HCT116 (cell line): Measurements from ENCODE around the gene TOX3. TPM values are rescaled to one million over a fixed set of nuclear protein-coding genes. Genes with fewer than 3 reads are reported as not detected.

ENCODE experiments used
- ATAC-seq: fragments of 200-7000 bp; cut with Tn5 transposase; 2 replicates; pipeline ENCODE4 v1.9.1; 2020; ENCODE audit warnings: mild to moderate bottlenecking, moderate library complexity
- BruUV-seq: library from RNA; stranded (reverse); fragments of 400-500 nt; replicated peaks from 2 replicates; lab custom pipeline; 2021; lab: Mats Ljungman, UMichigan
- CTCF ChIA-PET: fragments of 300-600 bp; sonication (Branson Sonifier 250); formaldehyde crosslinking; loops from one replicate; lab custom pipeline; 2021; ENCODE audit warnings: antibody characterized with exemption; lab: Charles Lee
- POLR2A ChIA-PET: fragments of 300-600, 350-600 bp; sonication (Branson Sonifier 250); formaldehyde crosslinking; loops from one replicate; lab custom pipeline; 2021; ENCODE audit warnings: antibody characterized with exemption; lab: Charles Lee
- RAD21 ChIA-PET, 2 experiments: fragments of 300-600 bp; sonication (Branson Sonifier 250); formaldehyde crosslinking; loops; one replicate each; lab custom pipeline; 2023; ENCODE audit warnings: low total read pairs in 2 of 2; ENCODE audit not compliant: uncharacterized antibody in 2 of 2, unreplicated experiment in 2 of 2, low non-redundant PET in 1 of 2; lab: Charles Lee
- DNase-seq: peaks from one replicate; pipeline ENCODE4 v3.0.0-alpha.2; 2010; ENCODE audit warnings: low read depth, low spot score
- H2AFZ ChIP-seq: fragments of 200-600 bp; shearing (Covaris generic), sonication (generic); 2 replicates; pipeline ENCODE4 v1.6.1; 2017; ENCODE audit warnings: low read depth, mixed run types, mixed read lengths, antibody characterized with exemption, low read length; ENCODE audit not compliant: poor library complexity, severe bottlenecking
- H3K27ac ChIP-seq: 2 replicates; pipeline ENCODE4 v1.5.1; 2012; ENCODE audit warnings: low read depth, low read length
- H3K27me3 ChIP-seq: fragments of 200-600 bp; sonication (generic); 2 replicates; pipeline ENCODE4 v1.6.1; 2016; ENCODE audit warnings: mixed run types, low read length, mixed read lengths; ENCODE audit not compliant: insufficient read depth
- H3K36me3 ChIP-seq, 2 experiments: fragments of 200-500 bp in 1 of 2; fragments of 200-600 bp in 1 of 2; sonication (Bioruptor generic) in 1 of 2; sonication (generic) in 1 of 2; 2 replicates each; pipeline versions ENCODE4 v1.5.1 to v1.6.1; 2014 to 2016; ENCODE audit warnings: low read length in 2 of 2, inconsistent platforms in 1 of 2, mixed read lengths in 1 of 2, mixed run types in 1 of 2; ENCODE audit not compliant: insufficient read depth in 2 of 2, control insufficient read depth in 1 of 2
- H3K4me1 ChIP-seq, 2 experiments: fragments of 200-600 bp in 1 of 2; sonication (generic) in 1 of 2; 2 replicates each; pipeline versions ENCODE4 v1.5.1 to v1.6.1; 2012 to 2017; ENCODE audit warnings: low read length in 2 of 2, inconsistent platforms in 1 of 2, mild to moderate bottlenecking in 1 of 2, mixed read lengths in 1 of 2, mixed run types in 1 of 2, moderate library complexity in 1 of 2; ENCODE audit not compliant: insufficient read depth in 2 of 2, control insufficient read depth in 1 of 2
- H3K4me2 ChIP-seq: fragments of 200-600 bp; sonication (generic); 2 replicates; pipeline ENCODE4 v1.6.1; 2017; ENCODE audit warnings: mixed run types, low read length, mixed read lengths
- H3K4me3 ChIP-seq, 2 experiments: fragments of 200-600 bp in 1 of 2; sonication (generic) in 1 of 2; replicated peaks in 1 of 2; 2 replicates each; pipeline ENCODE4 v1.5.1; 2011 to 2016; ENCODE audit warnings: low read length in 2 of 2, control low read depth in 1 of 2, low read depth in 1 of 2, mild to moderate bottlenecking in 1 of 2, mixed read lengths in 1 of 2, mixed run types in 1 of 2
- H3K79me2 ChIP-seq: fragments of 200-600 bp; sonication (generic); 2 replicates; pipeline ENCODE4 v1.6.1; 2017; ENCODE audit warnings: mild to moderate bottlenecking, mixed run types, low read length, moderate library complexity, mixed read lengths; ENCODE audit not compliant: insufficient read depth
- H3K9ac ChIP-seq: fragments of 200-600 bp; sonication (generic); 2 replicates; pipeline ENCODE4 v1.6.1; 2016; ENCODE audit warnings: low read length, mixed read lengths
- H3K9me2 ChIP-seq: fragments of 200-600 bp; sonication (generic), shearing (Covaris generic); 2 replicates; pipeline ENCODE4 v1.6.1; 2017; ENCODE audit warnings: mixed run types, mild to moderate bottlenecking, moderate library complexity; ENCODE audit not compliant: insufficient read depth
- H3K9me3 ChIP-seq, 2 experiments: fragments of 200-500 bp in 1 of 2; fragments of 200-600 bp in 1 of 2; sonication (Bioruptor generic) in 1 of 2; sonication (generic) in 1 of 2; 2 replicates each; pipeline ENCODE4 v1.6.1; 2014 to 2017; ENCODE audit warnings: low read length in 2 of 2, mixed read lengths in 2 of 2, inconsistent platforms in 1 of 2, low read depth in 1 of 2, mild to moderate bottlenecking in 1 of 2, mixed run types in 1 of 2, moderate library complexity in 1 of 2; ENCODE audit not compliant: control insufficient read depth in 1 of 2, insufficient read depth in 1 of 2
- H4K20me1 ChIP-seq: fragments of 200-600 bp; sonication (generic), shearing (Covaris generic); 2 replicates; pipeline ENCODE4 v1.6.1; 2017; ENCODE audit warnings: mixed run types, mild to moderate bottlenecking, moderate library complexity; ENCODE audit not compliant: insufficient read depth
- ATF3 ChIP-seq: IDR thresholded peaks from 2 replicates; pipeline ENCODE4 v1.6.1; 2012
- ELF1 ChIP-seq: IDR thresholded peaks from 2 replicates; pipeline ENCODE4 v1.6.1; 2012; ENCODE audit warnings: low read depth, borderline replicate concordance
- JUND ChIP-seq: IDR thresholded peaks from 2 replicates; pipeline ENCODE4 v1.6.1; 2012
- MAX ChIP-seq: IDR thresholded peaks from 2 replicates; pipeline ENCODE4 v1.6.1; 2012
- REST ChIP-seq: IDR thresholded peaks from 2 replicates; pipeline ENCODE4 v1.6.1; 2012; ENCODE audit warnings: low read depth
- SRF ChIP-seq: IDR thresholded peaks from 2 replicates; pipeline ENCODE4 v1.6.1; 2012; ENCODE audit warnings: low read depth
- TCF7L2 ChIP-seq: IDR thresholded peaks from 2 replicates; pipeline ENCODE4 v1.7.0; 2011; ENCODE audit warnings: borderline replicate concordance, inconsistent platforms; ENCODE audit not compliant: insufficient read depth, insufficient read length; ENCODE audit errors: extremely low read depth
- YY1 ChIP-seq: IDR thresholded peaks from 2 replicates; pipeline ENCODE4 v1.6.1; 2011; ENCODE audit warnings: low read length, low read depth, moderate library complexity, mild to moderate bottlenecking; ENCODE audit not compliant: insufficient replicate concordance; ENCODE audit errors: extremely low read depth
- intact Hi-C: fragments of 100-400 bp; cut with micrococcal nuclease; formaldehyde crosslinking; loops from 2 replicates; pipeline ENCODE4 v1.10.0; 2022
- total RNA-seq: library from RNA; stranded (reverse); gene quantifications from one replicate; pipeline ENCODE4 v1.2.1, GENCODE V29; 2021; ENCODE audit not compliant: unreplicated experiment

Gene TOX3
- total RNA-seq, 1 experiment from 2014 or later: not detected

GRCh38 chr16:52422307-52422706 is 124.6 kb downstream of the TOX3 start:
- H3K9me2 ChIP-seq: no peaks in the 10 kb centered on the region
- H3K4me2 ChIP-seq: no peak overlapping the region
- H4K20me1 ChIP-seq: no peaks in the 10 kb centered on the region
- no peak overlapping the region for H3K27ac ChIP-seq
- H2AFZ ChIP-seq: no peak overlapping the region
- ChIA-PET POLR2A (no interaction called here), RAD21 (no interaction called here), CTCF (no interaction called here)
- no peaks in the 10 kb centered on the region for H3K4me1 ChIP-seq
- no peak overlapping the region for H3K9ac ChIP-seq
- BruUV-seq: no TSS peak
- ATAC-seq: no peak
- H3K36me3 ChIP-seq: no peaks in the 10 kb centered on the region
- TF ChIP-seq ELF1 (no peak), ATF3 (no peak), YY1 (no peak), REST (no peak), SRF (no peak), MAX (no peak), TCF7L2 (no peak), JUND (no peak)
- intact Hi-C loops: no loop called here
- H3K79me2 ChIP-seq: no peaks in the 10 kb centered on the region
- H3K4me3 ChIP-seq: no peak overlapping the region
- no peak for DNase-seq
- H3K9me3 ChIP-seq: peaks cover 0 to 20% of the 10 kb centered on the region in 2 experiments; a peak in 3 of 4 replicates
- no peaks in the 10 kb centered on the region for H3K27me3 ChIP-seq
